ENCODE results near the gene DNAAF8.
"Not testable (repeated sequence)": the region's sequence is repeated elsewhere in the genome, so short reads cannot be mapped to it uniquely, and the experiment has no call there.

Gene DNAAF8

DNA sequence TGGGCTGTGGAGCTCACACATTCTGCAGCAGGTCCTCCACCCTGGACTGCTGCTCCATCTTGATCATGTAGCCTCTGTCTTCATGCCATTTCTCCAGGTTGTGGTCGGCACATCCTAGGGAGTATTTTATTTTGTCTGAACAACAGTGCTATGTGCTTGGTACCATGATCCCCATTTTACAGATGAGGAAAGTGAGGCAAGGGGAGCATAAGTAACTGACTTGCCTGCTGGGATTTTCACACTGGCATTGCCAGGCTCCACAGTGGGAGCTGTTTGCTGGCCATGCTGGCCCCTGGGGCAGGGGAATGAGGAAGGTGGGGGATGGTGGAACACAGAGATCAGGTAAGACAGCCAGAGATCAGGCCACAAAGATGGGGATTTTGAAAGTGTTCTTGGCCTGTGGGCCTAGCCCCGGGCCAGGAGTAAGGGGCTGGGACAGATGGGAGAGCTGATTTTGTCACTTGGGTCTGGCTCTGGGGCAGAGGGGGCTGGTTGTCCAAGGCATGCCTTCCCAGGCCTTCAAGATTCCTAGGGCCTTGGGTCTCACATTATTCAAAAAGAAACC lies 41.9 kb downstream of the DNAAF8 start:
- in situ Hi-C loops (cut with MboI; ENCODE audit: low sequenced_read_pairs, unreplicated experiment) = no loop called here
- DNase-seq (ENCODE audit: low spot score) = no peak
- TF ChIP-seq, protein P1, sequence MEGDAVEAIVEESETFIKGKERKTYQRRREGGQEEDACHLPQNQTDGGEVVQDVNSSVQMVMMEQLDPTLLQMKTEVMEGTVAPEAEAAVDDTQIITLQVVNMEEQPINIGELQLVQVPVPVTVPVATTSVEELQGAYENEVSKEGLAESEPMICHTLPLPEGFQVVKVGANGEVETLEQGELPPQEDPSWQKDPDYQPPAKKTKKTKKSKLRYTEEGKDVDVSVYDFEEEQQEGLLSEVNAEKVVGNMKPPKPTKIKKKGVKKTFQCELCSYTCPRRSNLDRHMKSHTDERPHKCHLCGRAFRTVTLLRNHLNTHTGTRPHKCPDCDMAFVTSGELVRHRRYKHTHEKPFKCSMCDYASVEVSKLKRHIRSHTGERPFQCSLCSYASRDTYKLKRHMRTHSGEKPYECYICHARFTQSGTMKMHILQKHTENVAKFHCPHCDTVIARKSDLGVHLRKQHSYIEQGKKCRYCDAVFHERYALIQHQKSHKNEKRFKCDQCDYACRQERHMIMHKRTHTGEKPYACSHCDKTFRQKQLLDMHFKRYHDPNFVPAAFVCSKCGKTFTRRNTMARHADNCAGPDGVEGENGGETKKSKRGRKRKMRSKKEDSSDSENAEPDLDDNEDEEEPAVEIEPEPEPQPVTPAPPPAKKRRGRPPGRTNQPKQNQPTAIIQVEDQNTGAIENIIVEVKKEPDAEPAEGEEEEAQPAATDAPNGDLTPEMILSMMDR (IDR thresholded peaks at IDR 0.05; ENCODE audit: borderline replicate concordance, control extremely low read depth, extremely low read depth, insufficient read depth, missing control alignments) = no peak

DNA sequence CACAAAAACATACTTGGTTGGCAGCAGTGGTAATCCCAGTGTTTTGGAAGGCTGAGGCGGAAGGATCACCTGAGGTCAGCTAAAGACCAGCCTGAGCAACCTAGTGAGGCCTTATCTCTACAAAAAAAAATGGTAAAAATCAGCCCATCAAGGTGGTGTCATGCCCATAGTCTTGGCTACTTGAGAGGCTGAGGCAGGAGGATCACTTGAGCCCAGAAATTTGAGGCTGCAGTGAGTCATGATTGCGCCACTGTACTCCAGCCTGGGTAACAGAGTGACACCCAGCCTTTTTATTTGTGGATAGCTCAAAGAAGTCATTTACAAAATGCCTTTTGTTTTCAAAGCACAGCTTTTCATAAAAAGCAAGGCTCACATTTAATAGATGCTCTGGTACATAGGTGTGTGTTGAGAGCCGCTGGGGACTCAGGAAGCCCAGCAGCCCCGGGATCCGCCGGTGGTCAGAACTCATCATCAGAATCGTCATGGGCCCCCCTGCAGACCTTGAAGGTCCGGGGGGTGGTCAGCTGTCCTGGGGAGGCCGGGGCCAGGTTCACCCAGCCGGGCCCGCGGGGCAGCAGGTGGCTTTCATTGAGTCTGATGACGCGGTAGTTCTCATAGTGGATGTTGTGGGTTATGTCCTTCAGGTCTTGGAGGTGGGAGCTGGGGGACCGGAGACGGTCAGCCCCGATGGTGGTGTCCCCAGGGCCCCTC lies 43.2 kb downstream of the DNAAF8 start:
- in situ Hi-C loops (cut with MboI; ENCODE audit: low sequenced_read_pairs, unreplicated experiment) = no loop called here
- DNase-seq (ENCODE audit: low spot score) = no peak
- TF ChIP-seq, protein P1 (IDR thresholded peaks at IDR 0.05; ENCODE audit: borderline replicate concordance, control extremely low read depth, extremely low read depth, insufficient read depth, missing control alignments) = no peak

DNA sequence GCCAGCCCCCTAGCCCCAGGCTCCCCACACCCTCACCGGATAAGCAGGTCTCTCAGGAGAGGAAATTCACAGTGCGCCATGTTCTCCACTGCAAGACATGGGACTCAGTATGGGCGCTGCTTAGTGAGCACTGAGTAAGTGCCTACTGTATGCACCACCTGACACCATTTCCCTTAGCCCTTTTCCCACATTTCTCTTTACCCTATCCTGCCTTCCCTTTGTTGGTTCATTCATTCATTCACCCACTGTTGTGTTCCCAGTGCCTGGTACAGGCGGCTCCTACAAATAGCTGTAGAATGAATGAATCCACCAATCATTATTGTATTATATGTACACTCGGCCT lies 43.7 kb downstream of the DNAAF8 start:
- no peak for DNase-seq (ENCODE audit: low spot score)
- in situ Hi-C loops (cut with MboI; ENCODE audit: low sequenced_read_pairs, unreplicated experiment) = no loop called here
- TF ChIP-seq, protein P1 (IDR thresholded peaks at IDR 0.05; ENCODE audit: borderline replicate concordance, control extremely low read depth, extremely low read depth, insufficient read depth, missing control alignments) = no peak

DNA sequence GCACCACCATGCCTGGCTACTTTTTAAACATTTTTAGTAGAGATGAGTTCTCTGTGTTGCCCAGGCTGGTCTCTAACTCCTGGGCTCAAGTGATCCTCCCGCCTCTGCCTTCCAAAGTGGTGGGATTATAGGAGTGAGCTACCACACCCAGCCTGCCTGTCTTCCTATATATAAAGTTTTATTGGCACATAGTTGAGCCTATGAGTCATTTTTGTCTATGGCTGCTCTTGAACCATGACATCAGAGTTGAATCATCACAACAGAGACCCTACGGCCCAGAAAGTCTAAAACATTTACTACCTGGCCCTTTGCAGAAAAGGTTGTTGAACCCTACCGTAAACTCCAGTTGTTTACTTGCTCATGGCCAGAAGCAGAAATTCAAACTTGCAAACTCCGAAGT lies 45.9 kb downstream of the DNAAF8 start:
- no peak for DNase-seq (ENCODE audit: low spot score)
- in situ Hi-C loops (cut with MboI; ENCODE audit: low sequenced_read_pairs, unreplicated experiment) = no loop called here
- TF ChIP-seq, protein P1 (IDR thresholded peaks at IDR 0.05; ENCODE audit: borderline replicate concordance, control extremely low read depth, extremely low read depth, insufficient read depth, missing control alignments) = no peak

DNA sequence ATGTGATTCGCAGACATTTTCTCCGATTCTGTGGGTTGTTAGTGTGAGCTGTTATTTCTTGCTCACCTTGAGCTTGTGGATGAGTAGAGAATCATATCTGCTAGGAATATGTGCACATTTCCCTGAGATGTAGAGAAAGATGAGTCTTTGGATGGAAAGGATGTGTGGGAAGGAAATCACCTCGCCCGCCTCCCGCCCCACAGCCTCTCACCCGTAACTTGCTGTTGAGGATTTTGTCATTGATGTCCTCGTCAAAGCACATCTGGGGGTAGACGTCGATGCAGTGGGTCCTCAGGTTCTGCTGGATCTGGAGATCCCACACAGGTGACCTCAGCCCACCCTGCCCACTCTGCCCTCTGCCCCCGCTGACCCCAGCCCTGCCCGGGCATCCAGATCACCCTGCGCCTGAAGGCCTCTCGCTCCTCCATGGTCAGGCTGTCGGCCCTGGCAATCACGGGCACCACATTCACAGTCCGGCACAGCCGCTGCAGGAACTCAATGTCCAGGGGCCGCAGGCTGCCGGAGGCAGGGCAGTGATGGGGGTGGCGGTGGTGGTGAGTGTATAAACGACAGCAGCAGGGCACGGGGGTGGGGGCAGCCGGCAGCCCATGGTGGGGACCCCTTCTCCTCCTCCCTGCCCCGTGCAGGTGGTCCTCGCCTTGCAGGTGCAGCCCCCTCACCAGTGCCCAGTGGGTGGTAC lies 49.1 kb downstream of the DNAAF8 start:
- in situ Hi-C loops (cut with MboI; ENCODE audit: low sequenced_read_pairs, unreplicated experiment) = no loop called here
- TF ChIP-seq, protein P1 (IDR thresholded peaks at IDR 0.05; ENCODE audit: borderline replicate concordance, control extremely low read depth, extremely low read depth, insufficient read depth, missing control alignments) = no peak

DNA sequence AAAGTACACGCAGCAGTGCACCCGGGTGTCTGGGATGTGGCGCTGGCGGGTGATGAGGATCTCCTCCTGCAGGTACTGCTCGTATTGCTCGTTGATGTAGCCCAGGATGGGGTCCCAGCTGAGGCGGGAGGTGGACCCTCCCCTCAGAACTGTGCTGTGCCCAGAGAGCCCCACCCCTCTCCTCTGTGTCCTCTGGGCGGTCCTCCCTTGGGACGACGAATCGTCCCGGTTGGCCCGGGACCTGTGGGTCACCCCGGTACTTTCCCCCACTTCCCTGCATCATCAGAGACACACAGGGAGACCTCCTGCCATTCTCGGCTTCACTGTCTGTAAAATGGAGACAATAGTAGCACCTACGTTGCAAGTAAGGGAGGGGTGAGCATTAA lies 49.6 kb downstream of the DNAAF8 start:
- TF ChIP-seq, protein P1 (IDR thresholded peaks at IDR 0.05; ENCODE audit: borderline replicate concordance, control extremely low read depth, extremely low read depth, insufficient read depth, missing control alignments) = no peak
- DNase-seq (ENCODE audit: low spot score) = no peak
- in situ Hi-C loops (cut with MboI; ENCODE audit: low sequenced_read_pairs, unreplicated experiment) = no loop called here

More for the DNA sequence above, 49.1 kb downstream of the DNAAF8 start:
- no peak for DNase-seq (ENCODE audit: low spot score)

DNA sequence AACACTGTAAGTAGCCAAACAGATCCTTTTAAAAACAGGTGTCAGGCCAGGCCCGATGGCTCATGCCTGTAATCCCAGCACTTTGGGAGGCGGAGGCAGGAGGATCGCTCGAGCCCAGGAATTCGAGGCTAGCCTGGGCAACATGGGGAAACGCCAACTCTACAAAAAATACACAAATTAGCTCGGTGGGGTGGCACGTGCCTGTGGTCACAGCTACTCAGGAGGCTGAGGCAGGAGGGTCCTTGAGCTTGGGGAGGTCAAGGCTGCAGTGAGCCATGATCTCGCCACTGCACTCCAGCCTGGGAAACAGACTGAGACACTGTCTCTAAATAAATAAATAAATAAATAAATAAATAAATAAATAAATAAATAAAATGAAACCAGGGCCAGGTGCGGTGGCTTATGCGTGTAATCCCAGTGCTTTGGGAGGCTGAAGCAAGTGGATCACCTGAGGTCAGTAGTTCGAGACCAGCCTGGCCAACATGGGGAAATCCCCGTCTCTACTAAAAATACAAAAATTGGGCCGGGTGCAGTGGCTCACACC lies 50.2 kb downstream of the DNAAF8 start:
- not testable (repeated sequence) for DNase-seq (ENCODE audit: low spot score)

More for the DNA sequence above, 50.2 kb downstream of the DNAAF8 start:
- in situ Hi-C loops (cut with MboI; ENCODE audit: low sequenced_read_pairs, unreplicated experiment) = not testable (repeated sequence)
